GM21529 (cell line): ENCODE measurements around the gene PSENEN.

Experiments
- ATAC-seq: cut with Tn5 transposase; IDR thresholded peaks from one replicate; pipeline ENCODE4 v1.9.1; 2021; ENCODE audit not compliant: unreplicated experiment

Gene PSENEN

DNA sequence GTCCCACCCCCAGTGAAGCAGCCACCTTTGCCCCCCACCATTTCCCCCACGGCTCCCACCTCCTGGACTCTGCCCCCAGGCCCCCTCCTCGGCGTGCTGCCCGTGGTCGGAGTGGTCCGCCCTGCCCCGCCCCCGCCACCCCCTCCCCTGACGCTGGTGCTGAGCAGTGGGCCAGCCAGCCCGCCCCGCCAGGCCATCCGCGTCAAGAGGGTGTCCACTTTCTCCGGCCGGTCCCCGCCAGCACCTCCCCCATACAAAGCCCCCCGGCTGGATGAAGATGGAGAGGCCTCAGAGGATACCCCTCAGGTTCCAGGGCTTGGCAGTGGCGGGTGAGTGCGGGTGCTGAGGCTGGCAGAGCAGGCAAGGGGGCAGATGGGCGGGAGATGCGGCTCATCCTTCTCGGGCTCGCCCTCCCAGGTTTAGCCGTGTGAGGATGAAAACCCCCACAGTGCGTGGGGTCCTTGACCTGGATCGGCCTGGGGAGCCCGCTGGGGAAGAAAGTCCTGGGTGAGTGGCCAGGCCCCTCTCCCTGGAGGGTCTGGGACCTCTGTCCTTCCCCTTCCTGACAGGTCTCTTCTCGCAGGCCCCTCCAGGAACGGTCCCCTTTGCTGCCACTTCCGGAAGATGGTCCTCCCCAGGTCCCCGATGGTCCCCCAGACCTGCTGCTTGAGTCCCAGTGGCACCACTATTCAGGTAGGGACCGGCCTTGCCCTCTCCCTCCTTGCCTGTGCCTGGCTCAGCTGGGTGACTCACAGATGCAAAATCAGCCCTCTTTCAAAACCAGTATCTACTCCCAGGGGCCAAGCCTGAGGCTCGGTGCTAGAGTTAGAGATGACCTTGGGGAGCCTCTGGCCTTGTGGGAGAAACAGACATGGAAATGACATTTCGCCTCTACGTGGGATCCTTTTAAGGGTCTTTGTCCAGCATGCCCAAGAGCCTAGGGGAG, 12.0 kb upstream of the PSENEN start:
- ATAC-seq = no peak

DNA sequence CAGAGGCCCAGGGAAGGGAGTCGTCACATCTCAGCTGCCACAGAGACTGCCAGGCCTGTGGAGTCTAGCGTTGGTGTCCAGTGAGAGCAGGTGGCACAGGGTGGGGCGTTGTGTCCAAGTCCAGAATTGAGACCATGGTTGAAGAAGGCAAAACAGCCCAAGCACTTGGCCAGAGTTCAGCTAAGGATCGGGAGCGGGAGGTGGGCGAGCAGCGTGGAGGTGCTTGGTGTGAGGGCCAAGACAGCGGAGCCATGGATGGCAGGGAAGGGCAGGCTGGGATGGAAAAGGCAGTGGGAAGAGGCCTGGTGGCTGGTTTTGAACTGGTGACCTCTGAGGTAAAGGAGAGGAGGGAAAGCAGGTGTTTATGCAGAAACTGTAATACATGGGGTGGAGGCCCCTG, 11.2 kb upstream of the PSENEN start:
- ATAC-seq = no peak

DNA sequence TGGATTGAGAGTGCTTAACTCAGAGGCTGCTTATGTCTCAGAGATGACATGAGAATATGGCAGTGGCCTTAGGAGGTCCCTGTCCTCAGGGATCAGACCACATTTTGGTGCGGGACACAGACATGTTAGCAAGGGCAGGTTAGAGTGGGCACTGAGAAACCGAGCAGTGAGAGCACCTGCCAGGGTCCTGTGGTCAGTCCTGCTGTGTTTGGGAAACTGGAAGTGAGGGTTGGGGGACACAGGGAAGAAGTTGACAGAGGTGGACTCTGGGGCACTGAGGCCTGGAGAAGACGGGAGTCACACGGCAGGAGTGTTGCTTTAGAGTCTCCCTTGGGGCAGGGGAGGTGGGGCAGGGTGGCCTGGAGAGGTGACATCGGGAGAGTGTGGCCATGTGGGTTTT, 10.6 kb upstream of the PSENEN start:
- ATAC-seq = no peak

DNA sequence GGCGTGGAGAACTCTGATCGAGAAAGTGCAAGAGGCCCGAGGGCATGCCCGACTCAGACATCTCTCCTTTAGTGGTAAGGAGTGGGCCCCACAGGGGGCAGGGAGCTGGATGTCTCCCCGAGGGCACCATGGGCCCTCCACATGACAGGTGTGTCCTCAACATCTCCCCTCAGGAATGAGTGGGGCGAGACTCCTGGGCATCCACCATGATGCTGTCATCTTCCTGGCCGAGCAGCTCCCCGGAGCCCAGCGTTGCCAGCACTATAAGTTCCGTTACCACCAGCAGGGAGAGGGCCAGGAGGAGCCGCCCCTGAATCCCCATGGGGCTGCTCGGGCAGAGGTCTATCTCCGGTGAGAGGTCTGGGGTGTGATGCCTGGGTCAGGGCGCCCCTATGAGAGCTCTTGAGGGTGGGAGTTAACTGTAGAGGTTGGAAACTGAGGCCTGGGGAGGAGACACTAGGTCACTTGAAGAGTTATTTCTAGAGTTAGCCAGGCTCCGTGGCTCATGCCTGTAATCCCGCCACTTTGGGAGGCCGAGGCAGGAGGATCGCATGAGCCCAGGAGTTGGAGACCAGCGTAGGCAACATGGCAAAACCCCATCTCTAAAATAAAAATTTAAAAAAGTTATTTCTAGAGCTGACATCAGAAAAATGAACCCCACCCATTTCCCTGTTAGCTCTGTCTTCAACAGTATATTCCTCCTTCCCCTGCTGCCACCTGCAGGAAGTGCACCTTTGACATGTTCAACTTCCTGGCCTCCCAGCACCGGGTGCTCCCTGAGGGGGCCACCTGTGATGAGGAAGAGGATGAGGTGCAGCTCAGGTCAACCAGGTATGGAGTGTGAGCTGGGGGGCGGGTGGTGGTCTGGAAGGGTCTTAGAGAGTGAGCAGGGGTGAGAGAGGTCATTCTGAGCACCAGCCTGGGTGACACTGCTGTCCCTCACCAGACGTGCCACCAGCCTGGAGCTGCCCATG, 8.3 kb upstream of the PSENEN start:
- ATAC-seq = no peak

DNA sequence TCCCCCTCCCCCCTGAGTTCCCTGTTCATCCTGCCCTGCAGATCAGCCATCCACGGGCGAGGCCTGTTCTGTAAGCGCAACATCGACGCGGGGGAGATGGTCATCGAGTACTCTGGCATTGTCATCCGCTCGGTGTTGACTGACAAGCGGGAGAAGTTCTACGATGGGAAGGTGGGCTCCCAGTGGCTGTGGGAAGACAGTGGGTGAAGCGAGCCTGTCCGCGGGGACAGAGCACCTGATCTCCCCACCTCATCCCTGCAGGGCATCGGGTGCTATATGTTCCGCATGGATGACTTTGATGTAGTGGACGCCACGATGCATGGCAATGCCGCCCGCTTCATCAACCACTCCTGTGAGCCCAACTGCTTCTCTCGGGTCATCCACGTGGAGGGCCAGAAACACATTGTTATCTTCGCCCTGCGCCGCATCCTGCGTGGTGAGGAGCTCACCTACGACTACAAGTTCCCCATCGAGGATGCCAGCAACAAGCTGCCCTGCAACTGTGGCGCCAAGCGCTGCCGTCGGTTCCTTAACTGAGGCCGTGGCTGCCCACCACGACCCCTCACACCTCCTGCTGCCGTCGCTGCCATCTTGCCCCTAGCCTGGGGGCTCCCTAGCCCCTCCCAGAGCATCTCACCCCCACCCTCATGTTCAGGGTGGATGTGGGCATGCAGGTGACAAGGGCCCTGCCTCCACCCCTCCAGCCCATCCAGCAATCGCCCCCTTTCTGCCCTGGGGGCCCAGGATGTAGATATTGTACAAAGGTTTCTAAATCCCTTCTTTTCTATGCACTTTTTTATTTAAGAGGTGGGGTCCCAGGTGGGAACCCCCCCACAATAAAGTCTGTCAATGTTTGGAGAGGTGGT, 7.2 kb upstream of the PSENEN start:
- ATAC-seq = no peak

DNA sequence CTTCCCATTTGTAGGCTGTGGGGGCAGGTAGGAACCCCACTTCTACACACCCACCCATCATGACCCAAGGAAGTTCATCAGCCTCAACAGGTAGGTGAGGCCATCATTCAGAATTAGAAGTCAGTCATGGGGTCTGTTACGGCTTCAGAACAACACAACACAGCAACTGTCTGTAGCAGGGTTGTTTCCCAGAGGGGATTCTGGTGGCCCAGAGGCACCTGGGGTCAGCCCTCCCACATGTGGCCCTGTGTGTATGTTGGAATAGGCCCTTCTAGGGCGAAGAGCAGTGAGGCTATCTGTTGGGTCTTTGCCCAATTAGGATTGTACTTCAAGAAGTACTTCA, 6.6 kb upstream of the PSENEN start:
- ATAC-seq = no peak

DNA sequence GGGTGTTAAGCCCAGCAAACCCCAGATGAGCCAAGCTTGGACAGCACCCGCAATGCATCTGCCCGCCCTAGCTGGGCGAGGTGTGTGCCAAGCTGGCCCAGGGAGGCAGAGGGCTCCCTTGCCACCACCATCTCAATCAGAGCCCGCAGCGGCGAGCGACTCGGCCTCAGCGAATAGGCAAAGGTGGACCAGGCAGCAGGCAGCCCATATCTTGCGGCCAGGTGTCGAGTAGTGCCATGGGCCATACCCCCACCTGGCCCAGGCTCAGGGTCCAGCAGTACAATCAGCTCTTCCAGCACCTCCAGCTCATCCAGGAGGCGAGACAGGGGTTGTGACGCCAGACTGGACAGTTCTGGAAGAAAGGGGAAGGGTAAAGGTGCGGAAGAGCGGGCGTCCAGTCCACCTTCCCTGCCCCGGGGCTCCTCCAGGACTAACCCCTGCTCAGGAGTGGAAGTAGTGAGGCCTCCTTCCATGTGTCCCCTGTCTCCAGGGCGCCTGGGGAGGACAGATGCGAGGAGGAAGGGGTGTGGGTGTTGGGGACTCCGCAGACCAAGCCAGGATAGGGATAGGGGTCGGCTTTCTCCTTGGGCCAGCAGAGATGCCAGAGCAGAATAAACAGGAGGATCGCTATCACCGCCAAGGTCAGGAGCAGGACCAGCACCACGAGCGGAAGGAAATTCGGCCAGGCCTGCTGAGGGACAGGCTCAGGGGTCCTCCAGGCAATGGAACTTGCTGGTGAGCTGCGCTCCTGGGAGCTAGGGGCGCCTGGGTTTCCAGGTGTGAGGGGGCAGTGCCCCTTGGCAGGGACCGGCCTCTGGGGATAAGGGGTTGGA, 6.0 kb upstream of the PSENEN start:
- ATAC-seq = no peak

DNA sequence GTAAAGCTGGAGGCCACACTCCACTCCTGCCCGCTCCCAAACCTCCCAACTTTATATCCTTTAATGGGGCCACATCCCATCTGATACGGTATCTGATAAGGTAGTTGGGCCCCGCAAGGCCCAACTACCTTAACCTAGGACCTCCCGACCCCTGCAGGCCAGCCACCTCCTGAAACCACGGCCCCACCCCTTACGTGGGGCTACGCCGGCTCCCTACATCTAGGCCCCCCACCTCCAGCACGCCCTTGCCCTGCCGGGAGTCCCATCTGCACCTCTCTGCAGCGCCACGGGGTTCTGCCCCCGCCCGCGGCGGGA, 5.4 kb upstream of the PSENEN start:
- no peak for ATAC-seq

DNA sequence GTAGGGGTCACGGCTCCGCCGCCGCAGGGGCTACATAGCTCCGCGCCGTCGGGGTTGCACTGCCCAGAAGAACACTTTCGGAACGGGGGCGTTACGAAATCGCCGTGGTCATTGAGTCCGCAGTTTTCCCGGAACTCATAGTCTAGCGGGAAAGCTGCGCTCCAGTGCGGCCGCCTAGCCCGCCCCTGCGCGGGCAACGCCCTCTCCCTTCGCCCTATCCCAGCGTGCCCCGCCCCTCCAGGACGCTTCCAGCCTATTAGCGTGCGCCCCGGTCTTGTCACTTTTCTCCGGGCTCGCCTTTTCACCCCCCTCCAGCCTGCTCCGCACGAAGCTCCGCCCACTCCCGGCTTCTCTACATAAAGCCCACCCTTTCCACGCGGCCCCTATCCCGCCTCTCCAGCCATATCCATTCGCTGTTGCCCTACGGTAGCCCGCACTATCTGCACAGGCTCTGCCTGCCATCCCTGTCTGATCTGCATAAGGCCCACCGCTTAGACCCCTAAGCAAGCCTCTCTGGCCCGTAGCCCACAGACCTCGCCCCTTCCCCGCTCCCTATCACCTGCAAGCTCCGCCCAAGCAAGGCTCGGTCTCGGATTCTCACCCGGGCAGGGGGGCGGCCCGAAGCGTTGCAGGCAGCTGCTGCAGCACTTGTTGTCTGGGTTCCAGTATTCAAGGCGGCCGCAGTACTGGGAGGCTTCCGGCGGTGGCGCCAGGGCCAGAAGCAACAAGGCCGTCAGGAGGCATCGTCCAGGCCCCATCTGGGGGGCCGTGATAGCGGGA, 4.8 kb upstream of the PSENEN start:
- peak; percentile 55 for ATAC-seq

DNA sequence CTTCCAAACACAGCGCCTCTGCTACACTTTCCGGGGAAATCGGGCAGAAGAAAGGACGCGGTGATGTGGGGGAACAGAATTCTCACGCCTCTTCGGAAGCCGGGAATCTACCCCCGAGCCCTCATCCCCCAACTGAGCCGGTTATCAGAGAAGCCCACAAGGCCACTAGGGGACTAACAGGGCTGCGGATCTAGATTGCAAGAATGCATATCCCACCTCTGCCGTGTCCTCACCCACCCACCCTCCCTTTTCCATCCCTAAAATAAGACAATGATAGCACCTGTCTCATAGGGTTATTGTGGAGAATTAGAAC, 4.3 kb upstream of the PSENEN start:
- no peak for ATAC-seq

DNA sequence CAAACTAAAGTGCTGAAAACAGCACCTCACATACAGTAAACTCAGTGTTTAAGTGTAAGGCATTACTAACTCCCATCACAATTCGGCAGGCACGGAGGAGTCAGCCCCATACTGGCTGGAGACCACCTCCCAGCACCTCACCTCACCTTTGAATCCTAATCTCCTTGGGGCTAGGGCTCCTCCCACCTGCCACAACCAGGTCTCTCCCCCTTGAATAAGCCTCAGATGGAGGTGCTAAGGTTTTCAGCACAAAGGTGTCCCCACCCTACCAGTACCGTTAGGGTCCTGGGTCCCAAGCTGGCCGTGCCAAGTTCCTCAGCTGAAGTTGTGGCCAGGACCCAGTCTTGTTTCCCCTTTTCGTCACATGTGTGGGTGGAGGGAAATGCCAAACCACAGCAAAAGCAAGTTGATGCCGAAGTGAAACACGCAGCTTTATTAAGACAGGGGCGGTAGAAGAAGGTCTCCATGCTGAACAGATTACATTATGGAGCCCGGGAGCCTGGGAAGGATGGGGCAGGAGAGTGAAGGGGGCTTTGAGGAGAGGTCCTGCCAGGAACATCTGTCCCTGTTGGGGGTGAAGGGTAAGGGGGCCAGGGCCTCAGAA, 3.2 kb upstream of the PSENEN start, which contains the start of gene IGFLR1:
Gene IGFLR1 (minus strand): TSS at position 332 of the 604 bp plus-strand sequence. CDS start 1,272 bp downstream, outside the sequence.
- no peak for ATAC-seq

DNA sequence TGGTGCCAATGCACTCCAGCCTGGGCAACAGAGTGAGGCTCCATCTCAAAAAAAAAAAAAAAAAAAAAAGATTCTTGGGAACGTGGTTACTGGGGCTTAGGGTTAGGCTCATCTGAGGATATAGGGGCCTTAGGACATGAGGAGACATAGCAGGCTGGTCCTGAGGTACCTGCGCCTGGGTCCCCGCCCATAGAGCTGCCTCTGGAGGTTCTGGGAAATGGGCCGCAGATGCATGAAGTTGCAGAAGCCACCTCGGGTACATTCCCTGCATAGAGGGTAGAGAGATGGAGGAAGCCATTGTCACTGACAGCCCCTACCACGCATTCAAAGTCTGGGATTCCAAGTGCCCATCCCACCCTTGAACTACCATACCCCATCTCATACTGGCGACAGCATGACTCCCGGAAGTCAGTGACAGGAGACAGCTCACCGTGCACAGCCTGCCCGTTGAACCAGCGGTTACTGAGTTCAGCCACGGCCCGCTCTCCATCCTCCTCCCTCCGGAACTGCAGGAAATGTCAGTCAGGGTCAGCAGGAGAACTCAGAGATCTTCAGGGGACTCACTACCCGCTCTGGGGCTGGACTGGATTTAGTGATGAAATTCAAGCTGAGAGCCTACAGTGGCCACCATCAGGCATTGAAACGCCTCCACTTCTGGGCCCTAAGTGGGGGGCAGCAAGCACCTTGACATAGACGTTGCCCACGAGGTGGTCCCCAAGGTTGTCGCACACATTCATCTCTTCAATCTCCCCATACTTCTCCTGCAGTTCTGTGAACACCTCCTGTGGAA, 1.6 kb upstream of the PSENEN start:
- no peak for ATAC-seq

DNA sequence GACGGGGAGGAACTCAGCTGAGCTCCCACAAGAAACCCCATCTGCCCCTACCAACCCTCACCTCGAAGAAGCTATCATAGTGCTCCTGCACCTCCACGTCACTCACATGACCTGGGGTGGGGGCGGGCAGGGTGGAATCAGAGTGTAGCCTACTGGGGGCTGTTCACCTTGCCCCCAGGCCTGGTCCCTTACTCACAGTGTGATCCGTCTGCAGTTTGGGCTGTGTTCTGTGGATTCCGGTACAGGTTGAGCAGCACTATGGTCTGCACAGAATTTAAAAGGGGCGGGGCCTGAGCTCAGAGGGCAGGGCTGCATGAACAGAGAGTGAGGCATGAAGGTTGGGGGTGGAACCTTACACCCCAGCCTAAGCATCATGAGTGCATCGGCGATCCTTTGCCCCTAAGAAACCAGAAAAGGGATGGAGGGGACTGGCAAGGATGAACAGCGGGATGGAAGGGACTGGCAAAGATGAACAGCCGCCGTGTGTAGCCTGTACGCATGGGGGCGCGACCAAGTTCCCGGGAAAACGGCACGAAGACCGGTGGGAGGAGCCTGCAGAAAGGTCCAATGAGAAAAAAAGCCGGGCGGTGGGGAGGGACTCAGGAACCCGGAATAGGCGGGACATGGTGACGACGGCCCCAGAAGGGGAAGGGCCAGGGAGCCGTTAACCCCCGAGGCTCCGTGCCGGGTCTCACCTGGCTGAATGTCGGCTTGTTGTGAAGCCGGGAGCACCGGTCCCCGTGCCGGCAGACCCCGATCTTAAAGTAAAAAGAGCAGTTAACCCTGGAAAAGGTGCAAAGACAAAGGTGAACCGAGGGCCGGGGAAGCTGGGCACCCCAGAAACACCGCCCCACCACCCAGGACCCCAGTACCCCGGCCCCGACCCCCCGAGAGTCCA, 772 bp upstream of the PSENEN start:
- ATAC-seq = peak; percentile 31

DNA sequence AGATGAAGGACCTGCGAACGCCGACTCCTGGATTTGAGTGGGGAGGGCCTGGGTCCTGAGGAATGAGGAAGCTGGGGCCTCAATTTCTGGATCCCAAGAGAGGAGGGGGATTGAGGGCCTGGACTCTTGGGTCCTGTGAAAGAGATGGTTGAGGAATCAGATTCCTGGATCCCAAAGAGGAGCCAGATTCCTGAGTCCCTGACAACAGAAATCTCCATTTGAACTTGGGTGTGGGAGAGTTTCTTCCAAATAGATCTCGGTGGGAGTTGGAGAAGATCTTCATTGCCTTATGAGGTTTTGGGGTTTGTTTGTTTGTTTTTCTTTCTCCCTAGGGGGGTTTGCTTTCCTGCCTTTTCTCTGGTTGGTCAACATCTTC, 624 bp downstream of the PSENEN start:
- no peak for ATAC-seq

DNA sequence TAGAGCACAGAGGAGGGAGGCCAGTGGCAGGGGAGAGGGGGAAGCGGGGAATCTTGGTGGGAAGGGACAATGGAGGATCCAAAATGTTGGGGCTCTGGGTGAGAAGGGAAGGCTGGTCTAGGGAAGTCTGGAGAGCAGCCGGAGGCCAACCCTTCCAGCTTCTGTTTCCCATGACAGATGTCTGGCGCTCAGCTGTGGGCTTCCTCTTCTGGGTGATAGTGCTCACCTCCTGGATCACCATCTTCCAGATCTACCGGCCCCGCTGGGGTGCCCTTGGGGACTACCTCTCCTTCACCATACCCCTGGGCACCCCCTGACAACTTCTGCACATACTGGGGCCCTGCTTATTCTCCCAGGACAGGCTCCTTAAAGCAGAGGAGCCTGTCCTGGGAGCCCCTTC, 1.1 kb downstream of the PSENEN start:
- no peak for ATAC-seq

DNA sequence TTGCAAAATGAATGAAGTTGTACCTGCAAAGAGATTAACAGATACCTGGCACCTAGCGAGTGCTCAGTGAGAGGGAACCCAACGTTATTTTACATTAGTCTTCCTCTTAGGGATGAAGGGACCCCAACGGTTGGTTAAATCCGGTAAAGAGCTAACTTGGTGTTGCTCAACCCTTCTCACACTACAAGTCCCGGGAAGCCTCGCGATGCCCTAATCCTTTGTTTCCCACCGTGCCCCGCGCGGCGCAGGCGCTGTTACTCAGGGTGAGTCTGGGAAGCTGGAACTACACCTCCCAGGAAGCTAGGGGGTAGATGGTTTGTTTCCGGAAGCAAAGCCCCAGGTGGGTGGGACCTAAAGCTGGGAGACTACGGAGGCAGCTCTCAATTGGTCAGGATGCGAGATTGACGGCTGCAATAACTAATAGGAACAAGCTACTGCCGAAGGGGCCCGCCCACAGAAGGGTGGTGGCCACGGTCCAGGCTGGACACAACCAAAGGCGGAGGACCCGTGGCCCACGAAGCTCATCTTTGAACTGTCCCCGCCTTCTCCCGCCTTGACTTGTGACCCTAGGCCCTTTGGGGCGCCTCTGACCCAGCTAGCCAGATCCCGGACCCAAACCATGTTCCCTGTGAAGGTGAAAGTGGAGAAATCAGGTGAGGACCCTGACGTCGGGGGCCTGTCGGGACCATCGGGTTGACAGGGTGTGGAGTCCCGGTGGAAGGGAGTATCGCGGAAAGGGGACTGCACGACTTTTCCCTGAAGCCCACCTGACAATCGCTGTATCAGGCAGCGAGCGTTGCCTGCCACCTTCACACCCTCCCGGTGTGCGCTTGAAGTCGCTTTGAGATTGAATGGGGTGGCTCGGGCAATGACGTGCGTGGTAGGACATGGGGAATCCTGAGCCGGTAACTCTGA, 2.9 kb downstream of the PSENEN start, which contains the start of gene LIN37:
Gene LIN37 (plus strand): TSS at position 471 of the 915 bp plus-strand sequence. CDS start 149 bp downstream, at position 620.
- ATAC-seq = peak; percentile 69
